ENCODE measurements around the gene LSM10.

The LSM10 gene

DNA sequence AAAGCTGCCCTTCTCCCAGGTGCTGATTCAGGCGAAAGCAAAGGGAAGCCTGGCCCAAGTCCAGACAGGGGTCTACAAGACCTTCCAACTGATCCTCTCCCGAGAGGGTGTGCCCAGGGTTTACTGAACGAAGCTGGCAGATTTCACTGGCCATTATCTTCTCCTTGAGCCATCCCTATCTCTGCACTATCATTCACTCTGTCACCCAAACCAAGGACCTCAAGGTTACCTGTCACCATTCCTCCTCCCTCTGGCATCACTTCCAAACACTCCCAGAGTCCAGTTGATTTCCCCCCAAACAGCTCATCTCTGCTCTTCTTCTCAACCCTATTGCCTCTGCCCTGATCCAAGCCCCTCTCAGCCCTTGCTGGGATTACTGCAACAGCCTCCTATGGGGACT, 16.9 kb downstream of the LSM10 start:
- no peak for DNase-seq (ENCODE audit: low read depth in 2 of 2)

DNA sequence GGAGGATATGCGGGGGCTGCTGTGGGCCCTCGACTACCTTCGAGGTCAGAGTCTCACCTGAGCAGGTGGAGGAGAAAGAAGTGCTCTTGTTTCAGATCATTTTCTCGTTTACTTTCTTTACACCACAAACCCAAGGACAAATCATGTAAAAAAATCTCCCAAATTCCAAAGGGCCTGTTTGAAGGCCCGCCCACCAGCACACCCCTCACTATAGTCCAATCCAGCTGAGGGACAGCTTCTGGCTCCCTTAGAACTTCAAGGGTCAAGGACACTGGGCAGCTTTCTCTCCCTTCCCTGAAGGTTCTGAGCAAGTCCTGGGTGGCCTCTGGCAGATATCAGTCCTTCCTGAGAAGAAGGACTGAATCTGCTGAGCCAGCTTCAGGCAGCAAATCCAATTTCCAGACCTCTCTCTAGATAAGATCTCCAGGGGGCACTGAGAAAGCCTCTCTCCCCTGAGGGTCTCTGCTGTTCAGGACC, 17.5 kb downstream of the LSM10 start:
- TF ChIP-seq, protein P1, sequence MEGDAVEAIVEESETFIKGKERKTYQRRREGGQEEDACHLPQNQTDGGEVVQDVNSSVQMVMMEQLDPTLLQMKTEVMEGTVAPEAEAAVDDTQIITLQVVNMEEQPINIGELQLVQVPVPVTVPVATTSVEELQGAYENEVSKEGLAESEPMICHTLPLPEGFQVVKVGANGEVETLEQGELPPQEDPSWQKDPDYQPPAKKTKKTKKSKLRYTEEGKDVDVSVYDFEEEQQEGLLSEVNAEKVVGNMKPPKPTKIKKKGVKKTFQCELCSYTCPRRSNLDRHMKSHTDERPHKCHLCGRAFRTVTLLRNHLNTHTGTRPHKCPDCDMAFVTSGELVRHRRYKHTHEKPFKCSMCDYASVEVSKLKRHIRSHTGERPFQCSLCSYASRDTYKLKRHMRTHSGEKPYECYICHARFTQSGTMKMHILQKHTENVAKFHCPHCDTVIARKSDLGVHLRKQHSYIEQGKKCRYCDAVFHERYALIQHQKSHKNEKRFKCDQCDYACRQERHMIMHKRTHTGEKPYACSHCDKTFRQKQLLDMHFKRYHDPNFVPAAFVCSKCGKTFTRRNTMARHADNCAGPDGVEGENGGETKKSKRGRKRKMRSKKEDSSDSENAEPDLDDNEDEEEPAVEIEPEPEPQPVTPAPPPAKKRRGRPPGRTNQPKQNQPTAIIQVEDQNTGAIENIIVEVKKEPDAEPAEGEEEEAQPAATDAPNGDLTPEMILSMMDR (IDR thresholded peaks at IDR 0.05; ENCODE audit: low read depth, low read length): no peak
- no peak for DNase-seq (ENCODE audit: low read depth in 2 of 2)
- H3K4me3 ChIP-seq (replicated peaks in 1 of 2; ENCODE audit: low read depth in 2 of 2, low read length in 2 of 2): no peak overlapping the region

More for the DNA sequence above, 16.9 kb downstream of the LSM10 start:
- TF ChIP-seq, protein P1 (IDR thresholded peaks at IDR 0.05; ENCODE audit: low read depth, low read length): no peak
- H3K4me3 ChIP-seq (replicated peaks in 1 of 2; ENCODE audit: low read depth in 2 of 2, low read length in 2 of 2): no peak overlapping the region

DNA sequence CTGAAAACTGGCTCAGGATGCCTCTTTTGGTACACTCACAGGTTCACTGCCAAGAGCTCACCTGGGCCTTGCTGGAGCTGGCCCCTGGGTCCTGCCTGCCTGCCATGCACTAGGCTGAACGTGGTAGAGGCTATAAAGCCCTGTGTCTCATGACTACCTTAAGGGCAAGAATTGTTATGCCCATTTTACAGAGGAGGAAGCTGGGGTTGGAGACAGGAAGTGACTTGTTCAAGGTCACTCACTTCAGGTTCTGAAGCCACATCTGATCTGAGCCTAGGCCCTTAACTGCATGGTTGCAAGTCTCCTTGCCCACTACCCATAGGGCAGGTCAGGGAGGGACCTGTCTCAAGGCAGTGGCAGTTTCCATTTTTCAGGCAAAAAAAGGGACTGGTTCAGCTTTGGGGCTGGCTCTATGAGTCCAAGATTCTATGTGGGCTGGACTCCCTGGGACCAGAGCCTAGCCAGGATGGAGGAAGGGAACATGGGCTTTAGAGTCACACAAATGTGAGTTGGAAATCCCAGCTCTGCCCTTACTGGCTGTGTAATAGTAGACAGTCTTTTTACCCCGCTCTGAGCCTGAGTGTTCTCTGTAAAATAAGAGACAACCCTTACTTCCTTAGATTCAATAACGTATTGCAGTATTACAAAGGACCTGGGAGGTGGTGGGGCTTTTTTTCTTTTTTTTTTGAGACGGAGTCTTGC, 19.8 kb downstream of the LSM10 start:
- TF ChIP-seq, protein P1 (IDR thresholded peaks at IDR 0.05; ENCODE audit: low read depth, low read length): no peak
- no peak for DNase-seq (ENCODE audit: low read depth in 2 of 2)
- H3K4me3 ChIP-seq (replicated peaks in 1 of 2; ENCODE audit: low read depth in 2 of 2, low read length in 2 of 2): no peak overlapping the region

DNA sequence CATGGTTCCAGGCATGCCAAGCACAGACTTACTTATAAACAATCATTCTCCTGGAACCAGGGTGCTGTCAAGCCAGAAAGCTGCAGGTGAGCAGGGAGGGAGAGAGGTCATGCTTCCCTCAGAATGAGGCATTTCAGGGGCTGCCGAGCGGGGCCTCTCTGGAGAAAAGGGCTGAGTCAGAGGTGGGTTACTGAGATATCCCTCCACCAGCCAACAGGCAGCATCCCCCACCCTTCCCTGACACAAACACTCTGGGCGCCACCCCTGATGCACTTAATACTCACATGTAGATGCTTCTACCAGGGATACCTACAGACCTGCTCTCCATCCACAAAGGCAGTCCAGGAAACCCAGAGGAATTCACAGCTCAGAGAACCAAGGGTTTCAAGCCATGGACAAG, 25.1 kb downstream of the LSM10 start:
- no peak for DNase-seq (ENCODE audit: low read depth in 2 of 2)
- H3K4me3 ChIP-seq (replicated peaks in 1 of 2; ENCODE audit: low read depth in 2 of 2, low read length in 2 of 2): no peak overlapping the region
- TF ChIP-seq, protein P1 (IDR thresholded peaks at IDR 0.05; ENCODE audit: low read depth, low read length): no peak

DNA sequence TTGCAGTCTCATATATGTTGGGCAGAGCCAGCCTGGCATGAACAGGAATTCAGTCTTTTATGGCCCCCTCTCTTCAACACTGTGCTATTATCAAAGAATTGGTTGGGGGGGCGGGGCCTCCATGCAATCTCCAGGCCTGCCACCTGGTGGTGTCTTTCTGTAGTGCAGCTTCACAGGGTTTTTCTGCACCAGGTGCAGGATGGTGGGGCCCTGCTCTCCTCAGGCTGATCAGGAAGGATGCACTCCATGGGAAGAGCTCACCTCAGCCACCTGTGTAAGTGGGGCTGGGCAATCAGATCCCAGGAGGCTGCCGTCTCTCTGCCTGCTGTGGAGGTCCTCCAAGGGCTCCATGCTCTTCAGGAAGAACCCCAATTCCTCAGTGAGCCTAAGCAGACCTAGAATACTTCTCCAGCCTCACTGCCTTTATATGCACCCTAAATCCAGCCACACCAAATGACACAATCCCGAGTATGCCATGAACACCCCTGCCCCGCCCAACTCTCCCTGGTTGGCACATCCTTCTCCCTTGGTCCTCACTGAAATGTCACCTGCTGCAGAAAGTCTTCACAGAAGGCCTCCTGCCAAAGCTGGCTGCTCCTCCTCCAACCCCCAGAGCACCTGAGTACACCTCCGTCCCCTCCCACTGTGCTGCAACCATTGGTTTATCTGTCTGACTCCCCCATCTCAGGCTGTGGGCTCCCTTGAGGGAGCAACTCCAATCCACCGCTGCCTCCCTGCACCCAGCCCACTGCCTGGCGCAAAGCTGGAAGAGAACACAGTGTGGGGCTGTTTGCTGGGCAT, 28.4 kb downstream of the LSM10 start:
- DNase-seq (ENCODE audit: low read depth in 2 of 2): peak; percentile 76
- H3K4me3 ChIP-seq (replicated peaks in 1 of 2; ENCODE audit: low read depth in 2 of 2, low read length in 2 of 2): no peak overlapping the region
- TF ChIP-seq, protein P1 (IDR thresholded peaks at IDR 0.05; ENCODE audit: low read depth, low read length): peak; percentile 92

DNA sequence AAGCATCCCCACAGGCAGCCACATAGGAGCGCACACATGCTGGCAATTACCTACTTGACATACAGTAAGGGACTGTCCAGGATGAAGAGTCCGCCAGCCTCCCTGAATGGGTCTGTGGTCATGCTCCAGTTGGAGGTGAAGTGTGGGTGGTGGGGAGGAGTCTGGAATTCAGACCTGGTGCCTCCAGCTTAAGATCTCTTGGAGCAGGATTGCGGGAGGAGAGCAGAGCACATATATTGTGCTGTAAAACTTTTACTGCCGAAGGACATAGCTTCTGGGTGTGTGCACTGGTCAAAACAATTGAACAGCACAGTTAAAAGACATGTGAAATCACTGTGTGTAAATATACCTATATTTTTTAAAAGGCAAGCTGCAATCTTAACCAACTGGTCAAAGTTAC, 29.9 kb downstream of the LSM10 start:
- TF ChIP-seq, protein P1 (IDR thresholded peaks at IDR 0.05; ENCODE audit: low read depth, low read length): no peak
- DNase-seq (ENCODE audit: low read depth in 2 of 2): no peak
- H3K4me3 ChIP-seq (replicated peaks in 1 of 2; ENCODE audit: low read depth in 2 of 2, low read length in 2 of 2): no peak overlapping the region
